GM12864 (cell line): ENCODE measurements around the gene HRAS.
A peak's percentile ranks its signal among the peaks of the same experiment; 100 is the strongest.
"Not testable (repeated sequence)": the region's sequence is repeated elsewhere in the genome, so short reads cannot be mapped to it uniquely, and the experiment has no call there.

ENCODE experiments used
- DNase-seq: peaks from one replicate; pipeline ENCODE4 v3.0.0-alpha.2; 2011; ENCODE audit warnings: low read depth
- H3K4me3 ChIP-seq: 2 replicates; pipeline ENCODE4 v1.5.1; 2011; ENCODE audit warnings: mild to moderate bottlenecking, low read depth, low read length, control low read depth
- TF ChIP-seq, protein P1 (sequence below): IDR thresholded peaks from 2 replicates; pipeline ENCODE4 v1.5.1; 2011; ENCODE audit warnings: low read depth, mild to moderate bottlenecking, moderate library complexity, low read length, control low read depth, inconsistent platforms; ENCODE audit errors: missing control alignments

HRAS gene

DNA sequence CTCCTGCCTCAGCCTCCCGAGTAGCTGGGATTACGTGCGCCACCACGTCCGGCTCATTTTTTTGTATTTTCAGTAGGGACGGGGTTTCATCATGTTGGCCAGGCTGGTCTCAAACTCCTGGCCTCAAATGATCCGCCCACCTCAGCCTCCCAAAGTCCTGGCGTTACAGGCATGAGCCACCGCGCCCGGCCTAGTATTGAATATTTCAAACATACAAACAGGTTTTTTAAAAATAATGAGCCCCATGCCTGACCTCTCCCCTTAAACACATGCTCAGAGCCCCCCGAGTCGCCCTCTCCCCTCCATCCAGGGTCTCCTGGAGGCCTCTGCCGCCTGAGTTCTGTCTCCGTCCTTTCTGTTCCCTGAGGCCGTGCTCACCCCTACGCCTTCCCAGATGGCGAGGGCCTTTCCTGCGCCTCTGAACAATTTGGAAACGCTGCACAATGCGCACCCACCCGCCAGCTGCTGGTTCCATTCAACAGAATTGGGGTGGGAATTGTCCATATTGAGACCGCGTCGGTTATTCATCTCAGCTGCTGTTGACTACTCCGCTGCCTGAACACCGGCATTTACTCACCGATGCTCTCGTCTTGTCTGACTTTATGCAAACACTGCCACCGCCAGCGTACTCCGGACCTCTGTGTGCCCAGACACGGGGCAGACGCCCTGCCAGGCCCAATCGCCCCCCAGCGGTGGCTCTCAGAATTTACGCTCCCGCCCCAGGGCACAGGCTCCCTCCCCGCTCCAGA, 14.8 kb downstream of the HRAS start:
- no peak for DNase-seq
- TF ChIP-seq, protein P1, sequence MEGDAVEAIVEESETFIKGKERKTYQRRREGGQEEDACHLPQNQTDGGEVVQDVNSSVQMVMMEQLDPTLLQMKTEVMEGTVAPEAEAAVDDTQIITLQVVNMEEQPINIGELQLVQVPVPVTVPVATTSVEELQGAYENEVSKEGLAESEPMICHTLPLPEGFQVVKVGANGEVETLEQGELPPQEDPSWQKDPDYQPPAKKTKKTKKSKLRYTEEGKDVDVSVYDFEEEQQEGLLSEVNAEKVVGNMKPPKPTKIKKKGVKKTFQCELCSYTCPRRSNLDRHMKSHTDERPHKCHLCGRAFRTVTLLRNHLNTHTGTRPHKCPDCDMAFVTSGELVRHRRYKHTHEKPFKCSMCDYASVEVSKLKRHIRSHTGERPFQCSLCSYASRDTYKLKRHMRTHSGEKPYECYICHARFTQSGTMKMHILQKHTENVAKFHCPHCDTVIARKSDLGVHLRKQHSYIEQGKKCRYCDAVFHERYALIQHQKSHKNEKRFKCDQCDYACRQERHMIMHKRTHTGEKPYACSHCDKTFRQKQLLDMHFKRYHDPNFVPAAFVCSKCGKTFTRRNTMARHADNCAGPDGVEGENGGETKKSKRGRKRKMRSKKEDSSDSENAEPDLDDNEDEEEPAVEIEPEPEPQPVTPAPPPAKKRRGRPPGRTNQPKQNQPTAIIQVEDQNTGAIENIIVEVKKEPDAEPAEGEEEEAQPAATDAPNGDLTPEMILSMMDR = no peak
- H3K4me3 ChIP-seq = no peak overlapping the region

DNA sequence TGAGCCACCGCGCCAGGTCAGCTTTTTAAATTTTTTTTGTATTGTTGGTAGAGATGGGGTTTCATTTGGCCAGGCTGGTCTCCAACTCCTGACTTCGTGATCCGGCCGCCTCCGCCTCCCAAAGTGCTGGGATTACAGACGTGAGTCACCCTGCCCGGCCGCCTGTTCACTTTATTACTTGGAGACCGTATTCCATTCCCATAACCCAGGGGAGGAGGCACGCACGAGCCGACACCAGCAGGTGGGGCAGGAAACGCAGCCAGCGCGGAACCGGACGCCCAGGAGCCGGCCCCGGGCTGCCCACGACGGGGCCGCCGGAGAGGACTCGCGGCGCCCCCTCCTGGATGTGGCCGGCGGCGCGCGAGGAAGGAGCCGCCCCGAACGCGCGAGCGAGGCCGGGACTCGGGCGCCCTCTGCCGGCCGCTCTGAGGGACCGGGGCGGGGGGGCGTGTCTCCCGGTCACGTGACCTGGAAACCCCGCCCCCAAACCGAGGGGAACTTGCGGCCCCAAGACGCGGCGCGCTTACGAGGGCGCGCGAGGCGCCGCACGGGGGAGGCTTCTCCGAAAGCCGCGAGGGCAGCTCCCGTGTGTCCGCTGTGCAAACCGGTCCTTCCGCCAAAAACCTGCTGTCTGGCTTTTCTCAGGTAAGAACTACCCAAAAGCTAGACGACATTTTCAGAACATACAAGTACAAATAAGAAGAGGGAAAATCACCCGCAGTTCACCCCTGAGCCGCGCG, 16.7 kb downstream of the HRAS start:
- DNase-seq = no peak
- H3K4me3 ChIP-seq = no peak overlapping the region
- TF ChIP-seq, protein P1 = peak; percentile 74

DNA sequence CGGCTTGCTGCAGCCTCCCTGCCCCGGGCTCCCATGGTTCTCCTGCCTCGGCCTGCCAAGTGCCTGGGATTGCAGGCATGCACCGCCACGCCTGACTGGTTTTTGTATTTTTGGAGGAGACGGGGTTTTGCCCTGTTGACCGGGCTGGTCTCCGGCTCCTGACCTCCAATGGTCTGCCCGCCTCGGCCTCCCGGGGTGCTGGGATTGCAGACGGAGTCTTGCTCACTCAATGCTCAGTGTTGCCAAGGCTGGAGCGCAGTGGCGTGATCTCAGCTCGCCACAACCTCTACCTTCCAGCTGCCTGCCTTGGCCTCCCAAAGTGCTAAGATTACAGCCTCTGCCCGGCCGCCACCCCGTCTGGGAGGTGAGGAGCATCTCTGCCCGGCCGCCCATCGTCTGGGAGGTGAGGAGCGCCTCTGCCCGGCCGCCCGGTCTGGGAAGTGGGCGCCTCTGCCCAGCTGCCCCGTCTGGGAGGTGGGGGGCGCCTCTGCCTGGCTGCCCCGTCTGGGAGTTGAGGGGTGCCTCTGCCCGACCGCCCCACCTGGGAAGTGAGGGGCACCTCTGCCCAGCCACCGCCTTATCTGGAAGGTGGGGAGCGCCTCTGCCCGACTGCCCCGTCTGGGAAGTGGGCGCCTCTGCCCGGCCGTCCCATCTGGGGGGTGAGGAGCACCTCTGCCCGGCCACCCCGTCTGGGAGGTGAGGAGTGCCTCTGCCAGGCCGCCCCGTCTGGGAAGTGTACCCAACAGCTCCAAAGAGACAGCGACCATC, 18.3 kb downstream of the HRAS start:
- H3K4me3 ChIP-seq, DNase-seq: not testable (repeated sequence)

DNA sequence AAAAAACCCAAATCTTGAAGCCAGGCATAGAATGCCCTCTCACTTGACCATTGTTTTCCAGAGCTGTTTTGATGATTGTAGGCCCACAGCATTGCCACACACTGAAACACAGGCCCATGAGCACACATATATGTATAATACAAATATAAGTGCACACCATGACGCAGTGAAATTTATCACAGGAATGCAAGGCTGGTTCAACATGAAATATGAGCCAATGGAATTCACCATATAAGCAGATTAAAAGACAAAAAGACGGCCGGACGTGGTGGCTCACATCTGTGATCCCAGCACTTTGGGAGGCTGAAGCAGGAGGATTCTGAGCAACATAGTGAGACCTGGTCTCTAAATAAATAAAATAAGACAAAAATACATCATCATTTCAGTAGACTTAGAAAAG, 19.0 kb downstream of the HRAS start:
- no peak for DNase-seq
- TF ChIP-seq, protein P1 = no peak
- H3K4me3 ChIP-seq = no peak overlapping the region

DNA sequence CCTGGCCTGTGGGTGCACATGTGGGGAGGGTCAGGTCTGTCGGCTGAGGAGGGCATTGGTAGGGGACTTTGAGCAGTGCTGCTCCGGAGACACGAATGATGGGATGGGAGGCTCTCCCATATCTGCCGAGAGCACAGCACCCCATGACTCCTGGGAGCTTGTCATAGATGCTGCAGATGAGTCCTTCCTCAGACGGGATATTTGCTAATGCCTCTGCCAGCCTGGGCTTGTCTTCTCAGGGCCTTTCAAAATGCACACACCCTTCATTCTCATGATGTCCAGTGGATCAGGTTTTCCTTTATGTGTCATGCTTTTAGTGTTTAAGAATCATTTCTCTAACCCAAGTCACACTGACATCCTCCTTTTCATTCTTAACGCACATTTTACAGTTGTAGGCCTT, 20.2 kb downstream of the HRAS start:
- H3K4me3 ChIP-seq = no peak overlapping the region
- TF ChIP-seq, protein P1 = no peak
- no peak for DNase-seq

DNA sequence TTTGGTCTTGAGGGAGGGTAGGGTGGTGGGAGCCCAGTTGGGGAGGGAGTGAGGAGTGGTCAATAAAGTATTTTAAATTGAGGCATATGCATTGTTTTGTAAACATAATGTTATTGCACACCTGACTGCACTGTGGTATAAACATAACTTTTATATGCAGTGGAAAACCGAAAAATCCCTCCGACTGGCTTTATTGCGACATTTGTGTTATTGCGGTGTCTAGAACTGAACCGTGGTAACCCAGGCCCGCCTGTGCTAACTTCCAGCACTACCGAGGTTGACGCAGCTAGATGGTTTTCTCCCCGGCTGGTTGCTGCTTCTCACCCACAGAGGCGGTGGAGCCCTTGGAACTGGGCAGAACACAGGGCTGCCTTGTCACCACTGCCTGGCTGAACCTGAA, 20.8 kb downstream of the HRAS start:
- H3K4me3 ChIP-seq = no peak overlapping the region
- DNase-seq = no peak
- TF ChIP-seq, protein P1 = no peak

DNA sequence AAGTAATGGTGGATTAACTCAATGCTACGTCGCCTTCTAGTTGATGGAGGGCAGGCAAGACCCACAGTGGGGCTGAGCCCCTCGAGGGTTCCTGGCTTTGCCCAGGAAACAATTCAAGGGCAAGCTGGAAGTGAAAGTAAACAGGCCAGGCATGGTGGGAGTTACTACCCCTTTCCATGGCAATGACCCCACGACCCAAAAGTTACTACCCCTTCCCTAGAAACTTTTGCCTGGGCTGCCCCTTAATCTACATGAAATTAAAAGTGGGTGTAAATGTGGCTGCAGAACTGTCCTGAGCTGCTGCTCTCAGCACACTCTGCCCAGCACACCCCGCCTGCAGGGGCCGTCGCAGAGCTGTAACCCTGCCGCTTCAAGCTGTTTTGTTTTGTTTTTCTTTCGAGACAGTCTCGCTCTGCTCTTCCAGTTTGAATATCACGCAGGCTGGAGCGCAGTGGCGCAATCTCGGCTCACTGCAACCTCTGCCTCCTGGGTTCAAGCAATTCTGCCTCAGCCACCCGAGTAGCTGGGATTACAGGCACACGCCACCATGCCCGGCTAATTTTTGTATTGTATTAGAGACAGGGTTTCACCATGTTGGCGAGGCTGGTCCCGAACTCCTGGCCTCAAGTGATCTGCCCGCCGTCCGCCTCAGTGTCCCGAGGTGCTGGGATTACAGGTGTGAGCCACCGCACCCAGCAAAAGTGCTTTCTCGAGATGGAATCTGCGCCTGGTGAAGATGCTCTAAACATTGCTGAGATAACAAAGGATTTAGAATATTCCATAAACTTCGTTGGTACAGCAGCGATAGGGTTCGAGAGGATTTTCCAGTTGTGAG, 22.4 kb downstream of the HRAS start:
- no peak for DNase-seq
- H3K4me3 ChIP-seq = no peak overlapping the region
- TF ChIP-seq, protein P1 = no peak
